NCI-H146 (cell line): ENCODE results near the gene CASP3.
A peak's percentile ranks its signal among the peaks of the same experiment; 100 is the strongest.
"Not testable (repeated sequence)": the region's sequence is repeated elsewhere in the genome, so short reads cannot be mapped to it uniquely, and the experiment has no call there.

Experiments
- DNase-seq: peaks from one replicate; lab custom pipeline; 2025; lab: John Stamatoyannopoulos, UW

The CASP3 gene

DNA sequence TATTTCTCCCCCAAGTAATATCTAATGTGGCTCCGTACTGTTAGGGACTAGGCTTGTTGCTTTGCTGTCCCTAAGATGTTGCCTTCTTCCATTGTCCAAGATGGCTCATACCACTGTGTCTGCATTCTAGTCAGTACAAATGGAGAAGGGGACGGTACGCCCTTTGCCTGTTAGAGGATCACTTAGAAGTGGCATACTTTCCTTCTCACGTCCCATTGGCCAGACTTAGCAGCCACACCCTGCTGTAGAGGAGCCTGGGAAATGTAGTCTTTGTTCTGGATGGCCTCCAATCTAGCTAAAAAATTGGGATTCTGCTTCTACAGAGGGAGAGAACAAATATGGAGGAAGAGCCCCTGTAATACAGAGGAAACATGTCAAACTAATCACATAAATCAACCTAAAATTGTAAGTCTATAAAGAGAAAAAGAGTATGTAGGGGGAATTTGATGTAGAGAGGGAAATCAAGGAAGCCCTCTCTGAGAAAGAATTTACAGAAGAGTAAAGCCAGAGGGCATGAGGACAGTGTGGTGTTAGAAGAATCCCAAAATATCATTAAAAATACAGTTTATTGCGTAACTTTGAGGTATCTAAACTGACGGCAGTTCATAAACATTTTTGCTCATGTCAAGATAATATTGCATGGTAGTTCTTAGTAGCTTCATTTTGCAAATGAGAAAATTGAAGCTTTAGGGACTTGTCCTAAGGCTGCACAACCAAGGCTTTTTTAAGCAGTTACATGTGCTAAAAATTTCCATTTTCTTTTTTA, 15.4 kb upstream of the CASP3 start:
- no peak for DNase-seq

DNA sequence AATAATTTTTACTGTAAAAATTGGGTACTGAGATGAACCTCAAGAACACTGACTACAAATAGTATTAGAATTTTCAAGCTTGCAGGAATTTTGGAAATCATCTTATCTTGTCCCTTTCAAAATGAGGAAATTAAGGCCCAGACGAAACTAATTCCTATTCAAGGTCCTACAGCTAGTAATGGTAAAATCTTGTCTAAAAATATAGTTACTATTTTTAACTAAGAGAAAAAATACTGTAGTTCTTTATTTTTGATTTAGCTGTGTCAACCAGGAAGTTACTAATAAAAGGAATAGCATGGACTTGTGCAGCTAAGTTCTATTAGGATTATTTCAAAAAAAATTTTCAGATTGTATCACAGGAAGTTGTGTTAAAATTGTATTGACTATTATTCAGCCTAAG, 13.0 kb upstream of the CASP3 start:
- no peak for DNase-seq

DNA sequence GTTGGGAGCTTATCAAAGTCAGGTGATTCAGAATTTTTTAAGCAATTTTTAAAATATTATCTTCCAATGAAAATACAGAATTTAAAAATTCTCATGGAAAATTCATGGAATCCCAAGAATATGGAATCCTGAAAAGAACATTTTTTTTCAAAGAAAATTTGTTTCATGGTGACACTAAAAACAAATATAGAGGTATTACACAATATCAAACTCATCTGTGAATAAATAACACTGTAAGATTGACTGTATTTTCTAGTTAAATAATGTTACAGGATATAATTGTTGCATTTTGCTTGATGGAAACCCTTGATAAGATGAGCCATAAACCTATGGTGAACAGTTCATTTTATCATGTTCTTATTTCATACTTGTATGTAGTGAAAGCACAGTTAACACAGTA, 11.7 kb upstream of the CASP3 start:
- DNase-seq, result no peak

DNA sequence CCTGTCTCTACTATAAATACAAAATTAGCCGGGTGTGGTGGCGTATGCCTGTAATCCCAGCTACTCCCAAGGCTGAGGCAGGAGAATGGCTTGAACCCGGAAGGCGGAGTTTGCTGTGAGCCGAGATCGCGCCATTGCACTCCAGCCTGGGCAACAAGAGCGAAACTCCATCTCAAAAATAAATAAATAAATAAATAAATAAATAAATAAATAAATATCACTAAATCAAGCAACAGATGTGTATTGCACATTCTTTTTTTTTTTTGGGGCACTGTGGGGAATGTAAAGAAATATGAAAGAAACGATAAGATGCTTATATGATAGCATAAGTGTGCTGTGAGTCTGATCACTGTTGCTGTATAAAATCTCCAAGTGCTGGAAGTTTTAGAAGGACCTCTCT, 8.6 kb upstream of the CASP3 start:
- DNase-seq, result not testable (repeated sequence)

DNA sequence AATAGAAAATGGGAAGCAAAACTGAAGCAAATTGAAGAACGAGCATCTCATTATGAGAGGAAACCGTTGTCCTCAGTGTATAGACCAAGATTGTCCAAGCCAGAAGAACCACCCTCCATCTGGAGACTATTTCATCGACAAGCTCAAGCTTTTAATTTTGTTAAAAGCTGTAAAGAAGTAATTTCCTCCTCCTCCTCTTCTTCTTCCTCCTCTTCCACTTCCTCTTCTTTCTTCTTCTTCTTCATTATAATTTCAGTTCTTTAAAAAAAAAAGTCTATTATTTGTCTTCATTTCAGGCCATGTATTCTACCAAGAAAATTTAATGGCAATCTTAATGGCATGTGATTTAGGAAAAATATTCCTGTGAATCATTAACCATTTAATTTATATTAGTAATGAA, 7.9 kb upstream of the CASP3 start:
- DNase-seq, result no peak

DNA sequence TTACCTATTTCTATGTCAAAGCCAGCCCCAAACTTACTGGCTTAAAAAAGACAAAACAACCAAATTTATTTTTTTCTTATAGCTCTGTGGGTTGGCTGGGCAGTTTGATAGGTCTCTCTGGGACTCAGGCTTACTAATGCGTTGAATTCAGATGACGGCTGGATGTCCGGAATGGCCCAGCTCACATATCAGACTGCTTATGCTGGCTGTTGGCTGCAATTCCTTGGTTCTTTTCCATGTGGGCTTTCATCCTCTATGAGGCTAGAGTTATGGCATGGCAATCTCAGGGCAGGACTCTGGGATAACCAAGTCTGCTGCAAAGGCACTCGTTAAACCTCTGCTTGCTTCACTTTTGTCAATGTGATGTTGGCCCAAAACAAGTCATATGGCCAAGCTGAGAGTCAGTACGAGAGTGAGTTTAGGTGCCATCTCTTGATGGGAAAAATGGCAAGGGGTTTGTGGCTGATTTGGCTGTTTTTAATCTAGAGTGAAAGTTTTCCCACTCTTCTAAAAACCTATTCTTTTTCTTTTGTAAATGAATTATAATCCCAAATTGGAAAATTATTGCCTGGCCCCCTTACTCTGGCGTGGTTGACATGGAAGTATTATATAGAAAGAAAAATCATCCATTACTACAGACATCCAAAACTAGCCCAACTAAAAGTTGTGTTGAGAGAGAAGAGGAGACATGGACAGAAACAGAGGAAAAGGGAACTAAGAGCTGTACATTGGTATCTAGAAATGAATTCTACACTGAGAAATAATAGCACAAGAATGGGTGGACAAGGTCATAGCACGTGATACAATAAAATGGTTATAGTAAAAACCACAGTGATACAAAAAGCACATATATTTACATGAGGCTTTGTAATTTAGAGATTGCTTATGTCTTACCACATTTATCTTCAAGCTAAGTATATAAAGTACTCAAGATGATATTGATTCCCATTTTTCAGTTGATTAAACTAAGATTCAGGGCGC, 6.9 kb upstream of the CASP3 start:
- DNase-seq, result no peak

DNA sequence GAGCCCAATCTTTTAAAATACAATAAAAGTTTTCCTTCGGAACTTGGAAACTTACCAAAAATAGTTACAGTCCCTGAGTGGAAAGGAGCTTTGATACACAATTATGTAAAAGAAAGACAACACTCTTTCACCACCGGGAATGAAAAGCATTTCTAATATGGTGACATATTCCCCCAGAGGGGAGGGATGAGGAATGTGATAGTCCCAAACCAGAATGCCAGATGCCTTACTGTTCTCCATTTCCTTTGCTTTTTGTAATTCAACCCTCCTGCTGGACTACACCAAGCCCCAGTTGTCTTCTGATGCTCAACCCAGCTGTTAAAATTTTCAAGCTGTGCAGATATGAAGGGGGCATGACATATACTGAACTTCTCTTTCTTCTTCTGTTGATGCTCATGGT, 4.4 kb upstream of the CASP3 start:
- no peak for DNase-seq

DNA sequence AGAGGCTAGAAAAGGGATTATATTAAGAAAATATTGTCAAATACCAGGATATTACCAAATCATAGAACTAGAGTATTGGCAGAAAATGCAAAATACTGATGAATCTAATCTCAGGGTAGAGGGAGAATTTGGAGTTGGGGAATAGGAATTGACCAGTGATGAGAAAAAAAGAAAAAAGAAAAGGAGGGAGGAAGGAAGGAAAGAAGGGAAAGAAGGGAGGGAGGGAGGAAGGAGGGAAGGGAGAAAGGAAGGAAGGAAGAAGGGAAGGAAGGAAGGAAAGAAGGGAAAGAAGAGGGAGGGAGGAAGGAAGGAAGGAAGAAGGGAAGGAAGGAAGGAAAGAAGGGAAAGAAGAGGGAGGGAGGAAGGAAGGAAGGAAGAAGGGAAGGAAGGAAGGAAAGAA, 3.4 kb upstream of the CASP3 start:
- not testable (repeated sequence) for DNase-seq

DNA sequence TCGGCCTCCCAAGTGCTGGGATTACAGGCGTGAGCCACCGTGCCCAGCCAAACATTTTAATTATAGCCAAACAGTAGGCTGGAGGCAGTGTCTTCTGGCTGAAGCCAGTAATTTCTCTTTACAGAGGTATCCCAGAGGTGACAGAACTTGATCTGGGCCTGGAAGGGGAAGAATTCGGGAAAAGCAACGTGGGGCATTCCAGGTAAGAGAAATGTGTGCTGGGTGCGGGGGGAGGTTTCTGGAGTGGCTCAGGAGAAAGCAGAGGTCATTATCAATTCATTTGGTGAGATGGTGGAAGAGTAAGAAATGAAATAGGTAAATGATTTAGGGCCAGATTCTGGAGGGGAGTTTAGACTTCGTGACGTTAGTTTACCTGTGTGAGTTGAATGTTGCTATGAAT, 2.7 kb upstream of the CASP3 start:
- no peak for DNase-seq

DNA sequence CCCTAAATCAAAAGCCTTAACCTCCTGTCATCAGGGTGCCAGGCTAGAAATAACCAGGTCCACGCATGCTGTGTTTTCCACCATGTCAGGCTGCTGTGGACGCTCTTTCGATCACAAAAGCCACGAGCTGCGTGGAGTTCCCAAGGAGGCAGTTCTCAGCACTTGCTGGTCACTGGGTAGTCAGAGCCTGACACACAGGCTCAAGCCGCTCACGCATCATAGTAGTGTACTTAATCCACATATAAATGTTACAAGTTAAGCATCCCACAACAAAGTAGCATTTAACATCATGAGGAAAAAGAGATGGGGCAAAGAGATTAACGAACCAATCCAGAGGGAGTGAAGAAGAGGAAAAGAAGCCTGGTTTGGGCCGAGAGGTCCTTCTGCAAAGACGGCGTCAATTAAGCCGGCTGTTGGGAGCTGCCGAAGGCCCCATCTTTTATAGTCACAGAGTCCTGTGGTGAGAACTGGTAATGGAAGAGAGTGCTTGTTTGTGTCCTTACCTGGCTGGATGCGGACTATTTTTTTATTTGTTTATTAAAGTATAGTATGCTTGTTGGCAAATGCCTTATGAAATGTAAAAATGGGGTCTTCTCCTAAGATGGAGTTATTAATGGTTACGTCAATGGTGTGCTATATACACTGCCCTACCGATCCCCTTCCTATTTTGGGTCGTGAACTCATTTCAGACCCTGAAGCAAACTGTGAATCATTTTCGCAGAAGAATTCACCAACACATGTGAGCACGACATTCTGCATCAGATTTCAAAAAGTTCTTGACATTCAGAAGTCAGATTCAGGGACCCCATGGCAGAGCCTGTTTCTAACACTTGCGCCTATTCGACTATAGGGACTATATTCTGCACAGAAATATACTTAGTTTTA, 966 bp upstream of the CASP3 start:
- peak; percentile 43 for DNase-seq

DNA sequence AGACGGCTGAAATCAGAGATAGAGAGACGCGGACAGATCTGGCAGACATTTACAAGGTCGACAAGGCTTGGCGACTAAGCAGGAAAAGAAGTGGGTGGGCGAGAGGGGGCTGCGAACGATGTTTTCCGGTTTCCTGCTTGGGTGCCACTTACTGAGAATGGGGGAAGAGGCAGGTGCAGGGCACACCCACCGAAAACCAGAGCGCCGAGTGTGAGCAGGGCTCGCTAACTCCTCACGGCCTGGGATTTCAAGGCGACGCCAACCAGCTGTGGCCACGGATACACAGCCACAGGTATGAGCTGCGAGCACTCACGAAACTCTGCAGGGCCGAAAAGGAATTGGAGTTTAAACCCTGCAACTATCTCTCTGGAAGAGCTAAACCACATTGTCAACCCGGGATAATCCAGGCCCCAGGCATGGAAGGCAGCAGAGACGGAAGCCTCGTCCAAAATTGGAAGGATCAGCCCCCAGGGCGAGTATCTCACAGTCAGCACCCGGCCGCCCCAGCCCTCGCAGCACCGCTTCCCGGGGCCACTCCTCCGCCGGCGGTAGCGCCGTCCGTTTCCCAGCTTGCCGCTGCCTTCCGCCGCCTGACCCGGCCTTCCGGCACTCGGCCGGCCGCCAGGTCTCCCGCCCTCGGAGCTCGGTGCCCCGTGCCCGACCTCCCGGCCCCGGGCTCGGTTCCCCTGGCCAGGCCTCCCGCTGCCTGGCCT, 778 bp downstream of the CASP3 start:
- peak; percentile 51 for DNase-seq

DNA sequence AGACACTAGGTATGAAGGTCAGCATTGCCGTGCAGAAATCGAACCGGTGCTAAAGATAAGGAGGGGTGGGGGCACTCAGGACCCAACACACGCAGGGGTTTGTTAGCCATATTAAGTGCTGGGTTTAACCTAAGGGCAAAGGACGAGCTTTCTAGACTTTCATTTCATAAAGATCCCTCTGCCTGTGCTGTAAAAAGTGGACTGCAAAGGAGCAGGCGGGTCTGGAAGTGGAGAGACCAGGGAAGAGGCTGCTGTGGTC, 1.3 kb downstream of the CASP3 start:
- DNase-seq, result peak; percentile 10

DNA sequence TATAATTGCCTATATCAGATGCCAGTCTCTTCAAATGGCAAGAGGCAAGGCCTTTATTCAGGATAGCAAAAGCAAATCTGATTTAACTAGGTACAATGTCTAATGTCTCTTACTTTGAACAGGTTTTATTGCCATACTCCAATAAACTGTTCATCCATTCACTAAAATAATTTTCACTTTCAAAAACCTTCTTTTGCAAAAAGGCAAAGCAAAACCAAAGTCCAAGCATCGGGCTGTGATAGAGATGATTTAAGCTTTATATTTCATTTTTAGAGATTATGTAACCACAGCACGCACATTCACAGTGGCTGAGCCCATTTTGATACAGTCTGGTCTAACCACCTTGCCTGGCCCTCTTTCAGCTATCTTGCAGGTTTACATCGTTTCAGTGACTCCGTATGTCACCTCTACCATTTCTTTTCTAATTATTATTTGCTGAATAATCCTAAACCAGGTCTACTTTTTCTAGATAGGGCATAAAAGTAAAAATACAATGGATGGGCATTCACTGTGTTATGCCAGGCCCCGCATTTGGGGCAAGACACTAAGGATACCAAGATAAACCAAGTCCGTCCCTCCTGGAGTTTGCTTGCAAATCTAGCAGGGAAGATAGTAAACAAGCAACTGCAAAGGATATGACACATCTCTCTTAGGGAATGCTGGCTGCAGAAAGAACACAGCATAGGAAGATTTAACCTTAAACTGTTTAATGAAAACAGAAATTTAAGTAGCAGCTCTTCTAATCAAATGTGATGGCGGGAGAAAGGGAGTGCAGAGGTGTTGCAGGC, 1.8 kb downstream of the CASP3 start:
- no peak for DNase-seq

DNA sequence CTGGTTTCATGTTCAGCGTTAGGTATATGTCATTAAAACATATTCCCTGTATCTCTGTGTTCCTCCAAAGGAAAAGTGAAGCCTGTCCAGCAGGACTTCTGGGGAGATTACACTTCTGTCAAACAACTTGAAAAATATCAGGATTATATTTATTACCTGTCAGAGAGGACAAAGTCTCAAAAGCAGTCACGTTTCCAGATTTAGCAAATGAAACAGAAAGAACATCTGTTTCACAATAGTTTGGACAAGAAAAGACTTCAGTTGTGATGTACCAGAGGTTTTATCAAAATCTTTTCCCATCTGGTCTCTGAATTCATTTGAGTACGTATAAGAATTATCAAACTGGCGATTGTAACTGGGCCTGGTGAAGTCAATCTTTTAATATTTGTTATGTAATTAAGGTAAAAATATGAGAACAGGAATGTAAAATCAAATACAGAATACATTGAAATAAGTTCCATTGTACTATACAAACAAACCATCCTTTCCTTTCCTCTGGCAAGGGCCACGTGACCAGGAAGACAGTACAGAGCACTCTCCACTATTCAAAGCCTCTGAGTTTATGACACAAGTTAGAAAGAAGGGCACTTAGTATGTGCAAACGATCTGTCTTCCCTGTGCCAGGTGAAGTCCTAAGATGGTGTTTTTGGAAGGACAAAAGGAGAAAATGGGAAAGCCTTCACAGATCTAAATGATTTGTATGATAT, 3.2 kb downstream of the CASP3 start:
- DNase-seq, result no peak

DNA sequence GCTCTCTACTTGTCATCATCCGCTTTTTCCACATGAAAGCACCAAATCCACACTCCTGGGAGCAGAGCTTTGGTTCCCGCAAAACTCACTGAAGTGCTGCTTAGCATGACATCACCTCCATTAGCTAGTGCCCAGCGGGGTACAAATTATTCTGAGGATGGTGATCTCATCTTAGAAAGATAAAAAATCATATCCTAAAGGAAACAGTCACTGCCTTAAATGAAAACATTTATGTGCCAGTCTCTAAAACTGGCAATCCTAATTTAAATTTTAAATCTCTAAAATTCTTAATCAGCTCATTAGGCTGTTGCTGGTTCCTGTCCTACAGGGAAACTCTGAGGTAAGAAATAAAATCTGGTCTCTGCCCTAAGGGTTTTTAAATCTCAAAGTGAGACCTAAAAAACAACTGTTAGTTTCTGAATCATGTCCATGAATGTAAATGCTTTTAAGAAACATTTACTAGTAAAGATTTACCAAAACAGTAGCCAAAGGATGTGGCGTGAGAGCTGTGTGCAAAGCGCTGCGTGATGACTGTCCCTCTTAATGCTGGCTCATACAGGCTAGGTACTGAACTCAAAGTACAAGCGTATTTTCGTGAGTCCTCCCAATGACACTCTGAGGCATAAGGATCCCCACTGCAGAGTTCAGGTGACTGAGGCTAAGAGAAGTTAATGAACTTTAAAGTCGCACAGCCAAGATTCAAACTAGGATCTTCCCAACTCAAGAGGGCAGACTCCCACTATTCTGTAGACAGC, 4.5 kb downstream of the CASP3 start:
- DNase-seq, result no peak

DNA sequence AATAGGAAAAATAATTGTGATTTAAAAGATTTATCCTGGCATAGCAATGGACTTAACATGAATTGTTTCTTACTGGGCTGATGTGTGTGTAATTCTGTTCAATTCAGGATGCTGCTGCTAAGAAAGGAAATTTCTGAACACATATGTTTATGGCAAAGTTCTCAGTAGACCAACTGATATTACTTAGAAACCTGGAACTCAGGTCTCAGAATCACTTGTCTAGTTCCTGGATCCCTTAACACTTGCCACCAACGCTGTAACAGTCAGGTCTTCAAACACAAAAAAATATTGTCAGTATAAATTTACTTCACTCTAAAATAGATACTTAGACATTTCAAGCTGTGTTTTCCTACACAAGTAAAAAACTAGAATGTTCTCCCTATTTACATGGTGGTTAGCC, 5.5 kb downstream of the CASP3 start:
- no peak for DNase-seq

DNA sequence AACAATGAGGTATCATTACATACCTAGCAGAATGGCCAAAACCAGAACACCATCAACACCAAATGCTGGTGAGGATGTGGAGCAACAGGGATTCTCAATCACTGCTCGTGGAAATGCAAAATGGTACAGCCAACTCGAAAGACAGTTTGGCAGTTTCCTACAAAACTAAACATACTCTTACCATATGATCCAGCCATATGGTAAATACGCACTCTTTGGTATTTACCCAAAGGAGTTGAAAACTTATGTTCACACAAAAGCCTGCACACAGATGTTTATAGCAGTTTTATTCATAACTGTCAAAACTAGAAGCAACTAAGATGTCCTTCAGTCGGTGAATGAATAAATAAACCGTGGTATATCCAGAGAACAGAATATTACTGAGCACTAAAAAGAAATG, 7.8 kb downstream of the CASP3 start:
- DNase-seq, result no peak

DNA sequence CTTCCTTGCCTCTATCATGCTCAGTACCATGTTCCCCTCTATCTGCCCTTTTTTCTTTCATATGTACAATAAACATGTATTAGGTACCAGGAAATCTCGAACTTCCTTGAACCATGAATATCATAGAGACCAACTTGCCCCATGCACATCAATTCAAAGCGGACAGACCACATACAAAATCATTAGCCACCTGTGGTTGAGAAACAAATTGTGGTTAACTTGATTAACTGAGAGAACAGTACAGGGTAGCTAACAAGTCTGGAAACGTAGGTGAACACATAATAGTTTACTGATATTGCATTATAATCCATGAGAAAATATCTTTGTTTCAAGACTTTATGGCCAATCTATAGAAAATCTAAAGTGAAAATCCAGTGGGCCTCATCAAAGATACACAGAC, 8.2 kb downstream of the CASP3 start:
- no peak for DNase-seq

DNA sequence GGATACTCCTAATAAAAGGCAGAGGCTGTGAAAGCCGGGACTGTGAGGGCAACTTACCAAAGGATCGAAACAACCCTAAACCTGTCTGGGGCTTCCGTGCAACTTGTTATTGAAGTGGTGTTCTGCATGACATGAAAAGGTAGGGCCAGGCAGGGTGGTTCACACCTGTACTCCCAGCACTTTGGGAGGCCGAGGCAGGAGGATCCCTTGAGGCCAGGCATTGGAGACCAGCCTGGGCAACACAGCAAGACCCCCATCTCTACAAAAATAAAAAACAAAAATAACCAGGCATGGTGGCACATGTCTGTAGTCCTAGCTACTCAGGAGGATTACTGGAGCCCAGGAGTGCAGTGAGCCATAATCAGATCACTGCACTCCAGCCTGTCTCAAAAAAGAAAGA, 12.3 kb downstream of the CASP3 start:
- DNase-seq, result no peak

DNA sequence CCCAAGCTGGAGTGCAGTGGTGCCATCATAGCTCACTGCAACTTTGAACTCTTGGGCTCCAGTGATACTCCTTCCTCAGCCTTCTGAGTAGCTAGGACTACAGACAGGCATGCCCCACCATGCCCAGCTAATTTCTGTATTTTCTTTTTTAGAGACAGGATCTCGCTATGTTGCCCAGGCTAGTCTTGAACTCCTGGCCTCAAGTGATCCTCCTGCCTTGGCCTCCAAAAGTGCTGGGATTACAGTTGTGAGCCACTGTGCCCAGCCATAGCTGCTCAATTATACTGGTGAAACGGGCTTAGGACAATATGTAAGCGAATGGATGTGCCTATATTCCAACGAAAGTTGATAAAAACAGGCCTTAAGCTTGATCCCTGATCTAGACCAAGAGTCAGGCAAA, 13.1 kb downstream of the CASP3 start:
- DNase-seq, result no peak
